ENCODE results near the gene LSAMP.
"Not testable (repeated sequence)": the region's sequence is repeated elsewhere in the genome, so short reads cannot be mapped to it uniquely, and the experiment has no call there.

DNA sequence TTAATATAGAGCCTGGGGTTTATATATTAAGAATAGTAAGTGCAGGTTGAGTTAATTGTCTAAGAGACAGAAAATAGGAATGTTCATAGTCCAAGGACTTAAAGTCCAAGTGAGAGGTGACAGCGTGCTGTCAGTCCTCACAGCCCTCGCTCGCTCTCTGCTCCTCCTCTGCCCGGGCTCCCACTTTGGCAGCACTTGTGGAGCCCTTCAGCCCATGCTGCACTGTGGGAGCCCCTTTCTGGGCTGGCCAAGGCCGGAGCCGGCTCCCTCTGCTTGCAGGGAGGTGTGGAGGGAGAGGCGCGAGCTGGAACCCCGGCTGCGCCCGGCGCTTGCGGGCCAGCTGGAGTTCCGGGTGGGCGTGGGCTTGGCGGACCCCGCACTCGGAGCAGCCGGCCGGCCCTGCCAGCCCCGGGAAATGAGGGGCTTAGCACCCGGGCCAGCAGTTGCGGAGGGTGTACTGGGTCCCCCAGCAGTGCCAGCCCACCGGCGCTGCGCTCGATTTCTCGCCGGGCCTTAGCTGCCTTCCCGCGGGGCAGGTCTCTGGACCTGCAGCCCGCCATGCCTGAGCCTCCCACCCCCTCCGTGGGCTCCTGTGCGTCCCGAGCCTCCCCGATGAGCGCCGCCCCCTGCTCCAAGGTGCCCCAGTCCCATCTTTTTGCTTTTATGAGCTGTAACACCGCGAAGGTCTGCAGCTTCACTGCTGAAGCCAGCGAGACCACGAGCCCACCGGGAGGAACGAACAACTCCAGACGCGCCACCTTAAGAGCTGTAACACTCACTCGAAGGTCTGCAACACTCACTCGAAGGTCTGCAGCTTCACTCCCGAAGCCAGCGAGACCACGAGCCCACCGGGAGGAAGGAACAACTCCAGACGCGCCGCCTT is 653.8 kb downstream of the LSAMP start:
- not testable (repeated sequence) for TF ChIP-seq EZH2 (IDR thresholded peaks at IDR 0.05)
- TF ChIP-seq, protein P1, sequence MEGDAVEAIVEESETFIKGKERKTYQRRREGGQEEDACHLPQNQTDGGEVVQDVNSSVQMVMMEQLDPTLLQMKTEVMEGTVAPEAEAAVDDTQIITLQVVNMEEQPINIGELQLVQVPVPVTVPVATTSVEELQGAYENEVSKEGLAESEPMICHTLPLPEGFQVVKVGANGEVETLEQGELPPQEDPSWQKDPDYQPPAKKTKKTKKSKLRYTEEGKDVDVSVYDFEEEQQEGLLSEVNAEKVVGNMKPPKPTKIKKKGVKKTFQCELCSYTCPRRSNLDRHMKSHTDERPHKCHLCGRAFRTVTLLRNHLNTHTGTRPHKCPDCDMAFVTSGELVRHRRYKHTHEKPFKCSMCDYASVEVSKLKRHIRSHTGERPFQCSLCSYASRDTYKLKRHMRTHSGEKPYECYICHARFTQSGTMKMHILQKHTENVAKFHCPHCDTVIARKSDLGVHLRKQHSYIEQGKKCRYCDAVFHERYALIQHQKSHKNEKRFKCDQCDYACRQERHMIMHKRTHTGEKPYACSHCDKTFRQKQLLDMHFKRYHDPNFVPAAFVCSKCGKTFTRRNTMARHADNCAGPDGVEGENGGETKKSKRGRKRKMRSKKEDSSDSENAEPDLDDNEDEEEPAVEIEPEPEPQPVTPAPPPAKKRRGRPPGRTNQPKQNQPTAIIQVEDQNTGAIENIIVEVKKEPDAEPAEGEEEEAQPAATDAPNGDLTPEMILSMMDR (IDR thresholded peaks at IDR 0.05) = not testable (repeated sequence)

Data from neural progenitor cell (in vitro differentiated cells).